Activated B cell treated with CpG ODN at 0.5 μM for 24 hours (primary cell): ENCODE data around the gene CX3CR1. TPM values are rescaled to one million over a fixed set of nuclear protein-coding genes. Genes with fewer than 3 reads are reported as not detected.
"Not testable (repeated sequence)": the region's sequence is repeated elsewhere in the genome, so short reads cannot be mapped to it uniquely, and the experiment has no call there.

Experiments
- ATAC-seq: fragments of 200-7000 bp; cut with Tn5 transposase; one replicate; pipeline ENCODE4 v1.10.0; 2021; ENCODE audit warnings: low read depth, mild to moderate bottlenecking, moderate library complexity
- CTCF ChIA-PET: fragments of 350-600 bp; sonication (Branson Sonifier 250); formaldehyde crosslinking; loops from one replicate; lab custom pipeline; 2021; ENCODE audit warnings: antibody characterized with exemption; lab: Charles Lee
- POLR2A ChIA-PET: fragments of 350-600 bp; sonication (Branson Sonifier 250); formaldehyde crosslinking; loops from one replicate; lab custom pipeline; 2021; ENCODE audit warnings: antibody characterized with exemption; lab: Charles Lee
- DNase-seq: peaks from one replicate; pipeline ENCODE4 v3.0.0; 2022
- H3K27ac Mint-ChIP-seq: one replicate; pipeline ENCODE4 v1.8.0; 2020; ENCODE audit warnings: mixed read lengths
- H3K27me3 Mint-ChIP-seq: one replicate; pipeline ENCODE4 v1.8.0; 2021; ENCODE audit warnings: mixed read lengths
- H3K36me3 Mint-ChIP-seq: one replicate; pipeline ENCODE4 v1.8.0; 2021; ENCODE audit warnings: low read depth, mixed read lengths
- H3K4me1 Mint-ChIP-seq: one replicate; pipeline ENCODE4 v1.8.0; 2021; ENCODE audit warnings: mixed read lengths
- H3K4me3 Mint-ChIP-seq: one replicate; pipeline ENCODE4 v1.8.0; 2020; ENCODE audit warnings: mild to moderate bottlenecking, mixed read lengths
- H3K9me3 Mint-ChIP-seq: one replicate; pipeline ENCODE4 v1.8.0; 2020; ENCODE audit warnings: mixed read lengths
- CTCF ChIP-seq: fragments of 200-600 bp; IDR thresholded peaks from one replicate; pipeline ENCODE4 v1.8.0; 2022; ENCODE audit warnings: antibody characterized with exemption, mild to moderate bottlenecking
- intact Hi-C: fragments of 100-400 bp; cut with micrococcal nuclease; formaldehyde crosslinking; loops from one replicate; pipeline ENCODE4 v1.15.1; 2024
- total RNA-seq: library from RNA; stranded (reverse); gene quantifications from 2 replicates; pipeline ENCODE4 v1.2.3, GENCODE V29; 2022

The CX3CR1 gene
- total RNA-seq, 1 donor from 2014 or later: 0.38 TPM

DNA sequence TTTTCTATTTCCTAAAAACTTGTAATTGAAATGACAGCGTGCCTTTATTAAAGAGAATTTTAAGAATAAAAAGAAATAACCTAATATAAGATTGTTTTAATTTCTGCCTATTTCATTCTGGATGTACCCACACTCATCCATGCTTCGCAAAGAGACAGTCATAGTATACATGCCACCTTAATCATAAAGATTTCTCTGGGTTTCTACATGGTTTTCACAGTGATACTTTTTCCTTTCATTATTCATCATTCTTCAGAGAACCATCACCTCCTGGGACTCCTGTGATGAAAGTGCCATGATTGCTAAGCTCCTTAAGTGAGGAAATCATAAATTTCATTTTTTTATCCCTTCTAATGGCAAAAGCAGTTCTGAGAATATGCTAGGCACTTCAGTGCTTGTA, 45.4 kb upstream of the CX3CR1 start:
- no peak for DNase-seq
- no peak overlapping the region for H3K27ac Mint-ChIP-seq
- no peak for TF ChIP-seq CTCF
- no peak overlapping the region for H3K4me3 Mint-ChIP-seq
- H3K27me3 Mint-ChIP-seq: no peaks in the 10 kb centered on the region
- ChIA-PET CTCF (no interaction called here), POLR2A (no interaction called here)
- no peaks in the 10 kb centered on the region for H3K36me3 Mint-ChIP-seq
- no peak for ATAC-seq
- intact Hi-C loops: no loop called here
- H3K9me3 Mint-ChIP-seq: no peaks in the 10 kb centered on the region
- H3K4me1 Mint-ChIP-seq: peaks cover 15% of the 10 kb centered on the region

DNA sequence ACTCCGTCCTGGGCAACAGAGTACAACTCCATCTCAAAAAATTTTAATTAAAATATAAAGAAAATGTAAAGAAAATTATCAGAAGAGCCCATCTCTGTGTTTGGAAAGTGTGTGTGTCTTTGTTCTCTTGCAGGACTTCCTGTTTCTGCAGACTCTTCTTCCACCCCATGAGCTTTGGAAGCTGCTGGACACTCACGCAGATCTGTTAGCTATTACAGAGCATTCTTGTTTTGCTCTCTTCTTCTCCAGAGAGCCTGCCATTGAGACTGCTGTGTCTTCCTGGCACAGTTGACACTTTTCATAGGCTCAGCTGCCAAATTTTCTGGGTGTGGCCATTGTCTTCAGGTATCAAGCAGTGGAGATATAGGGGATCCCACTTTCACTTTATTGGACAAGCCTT, 43.7 kb upstream of the CX3CR1 start:
- Mint-ChIP-seq H3K4me3 (no peak overlapping the region), H3K36me3 (no peaks in the 10 kb centered on the region), H3K27me3 (no peaks in the 10 kb centered on the region), H3K9me3 (peaks cover 3% of the 10 kb centered on the region), H3K4me1 (peaks cover 14% of the 10 kb centered on the region), H3K27ac (no peak overlapping the region)
- TF ChIP-seq CTCF: no peak
- DNase-seq (no peak), ATAC-seq (no peak)
- intact Hi-C loops: no loop called here
- ChIA-PET POLR2A (no interaction called here), CTCF (no interaction called here)

DNA sequence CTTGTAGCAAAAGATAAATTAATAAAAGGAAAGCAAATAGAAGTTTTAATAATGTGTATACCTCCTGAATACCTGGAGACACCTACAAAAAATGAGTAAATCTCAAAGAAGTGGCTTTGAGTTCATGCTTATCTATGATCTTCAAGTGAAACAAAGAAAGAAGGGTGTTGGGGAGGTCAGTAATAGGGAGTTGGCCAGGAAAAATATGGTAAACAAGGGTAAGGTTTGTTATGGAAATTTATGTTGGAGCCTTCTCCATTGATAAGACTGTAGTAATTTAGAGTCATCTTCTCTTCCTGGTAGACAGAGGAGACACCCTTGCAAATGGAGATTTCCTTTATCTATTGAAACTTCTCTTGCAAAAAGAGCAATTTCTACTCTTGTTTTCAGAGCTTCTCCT, 43.1 kb upstream of the CX3CR1 start:
- TF ChIP-seq CTCF: no peak
- Mint-ChIP-seq H3K4me3 (no peak overlapping the region), H3K9me3 (peaks cover 3% of the 10 kb centered on the region), H3K36me3 (no peaks in the 10 kb centered on the region), H3K27ac (no peak overlapping the region), H3K4me1 (peaks cover 8% of the 10 kb centered on the region), H3K27me3 (no peaks in the 10 kb centered on the region)
- no peak for ATAC-seq
- DNase-seq: no peak
- ChIA-PET CTCF (no interaction called here), POLR2A (no interaction called here)
- intact Hi-C loops: no loop called here

DNA sequence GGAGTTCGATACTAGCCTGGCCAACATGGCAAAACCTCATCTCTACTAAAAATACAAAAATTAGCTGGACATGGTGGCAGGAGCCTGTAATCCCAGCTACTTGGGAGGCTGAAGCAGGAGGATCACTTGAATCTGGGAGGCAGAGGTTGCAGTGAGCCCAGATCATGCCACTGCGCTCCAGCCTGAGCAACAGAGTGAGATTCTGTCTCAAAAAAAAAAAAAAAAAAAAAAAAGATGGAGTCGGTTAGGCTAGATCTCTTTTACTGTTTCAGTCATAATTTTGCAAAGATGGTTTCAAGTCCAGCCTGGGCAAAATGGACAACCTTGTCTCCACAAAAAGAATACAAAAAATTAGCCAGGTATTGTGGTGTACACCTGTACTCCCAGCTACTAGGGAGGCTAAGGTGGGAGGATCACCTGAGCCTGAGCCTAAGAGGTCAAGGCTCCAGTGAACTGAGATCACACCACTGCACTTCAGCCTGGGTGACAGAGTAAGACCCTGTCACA, 42.4 kb upstream of the CX3CR1 start:
- H3K27ac Mint-ChIP-seq, H3K27me3 Mint-ChIP-seq, H3K36me3 Mint-ChIP-seq, H3K9me3 Mint-ChIP-seq, intact Hi-C loops, ATAC-seq, CTCF ChIA-PET, POLR2A ChIA-PET, H3K4me1 Mint-ChIP-seq, DNase-seq, H3K4me3 Mint-ChIP-seq: not testable (repeated sequence)

GRCh38 chr3:39321574-39321983, 41.7 kb upstream of the CX3CR1 start:
- intact Hi-C loops, H3K4me1 Mint-ChIP-seq, H3K27me3 Mint-ChIP-seq, H3K27ac Mint-ChIP-seq, H3K36me3 Mint-ChIP-seq, POLR2A ChIA-PET, H3K9me3 Mint-ChIP-seq, ATAC-seq, CTCF ChIA-PET, H3K4me3 Mint-ChIP-seq, DNase-seq: not testable (repeated sequence)

- no peak overlapping the region for H3K4me3 Mint-ChIP-seq
- H3K4me1 Mint-ChIP-seq: no peaks in the 10 kb centered on the region
- peaks cover 2% of the 10 kb centered on the region for H3K27me3 Mint-ChIP-seq
- no peak overlapping the region for H3K27ac Mint-ChIP-seq
- no peak for ATAC-seq
- intact Hi-C loops: no loop called here
- no peak for DNase-seq
- TF ChIP-seq CTCF: no peak
- ChIA-PET CTCF (no interaction called here), POLR2A (no interaction called here)
- H3K36me3 Mint-ChIP-seq: peaks cover 2% of the 10 kb centered on the region
- H3K9me3 Mint-ChIP-seq: peaks cover 7% of the 10 kb centered on the region
Measured at GRCh38 chr3:39319249-39319648, 39.4 kb upstream of the CX3CR1 start.
